ENCODE results near the gene LGALS4. TPM values are rescaled to one million over a fixed set of nuclear protein-coding genes. Genes with fewer than 3 reads are reported as not detected.
"Not testable (repeated sequence)": the region's sequence is repeated elsewhere in the genome, so short reads cannot be mapped to it uniquely, and the experiment has no call there.

Gene LGALS4
- total RNA-seq, 2 experiments from 2014 or later, result 1.0 to 1.1 TPM

DNA sequence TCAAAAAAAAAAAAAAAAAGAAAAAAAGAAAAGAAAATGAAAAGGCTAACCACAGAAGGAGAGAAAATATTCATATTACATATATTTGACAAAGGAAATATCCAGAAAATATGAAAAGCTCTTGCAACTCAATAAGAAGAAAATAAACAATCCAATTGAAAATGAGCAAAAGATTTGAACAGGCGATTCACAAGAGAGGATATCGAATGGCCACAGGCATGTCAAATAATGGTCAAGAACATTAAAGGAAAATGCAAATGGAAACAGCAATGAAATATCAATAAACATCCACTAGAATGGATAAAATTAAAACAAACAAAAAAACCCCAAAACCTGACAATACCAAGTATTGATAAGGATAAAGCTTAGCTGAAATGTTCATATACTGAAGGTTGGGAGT is 47.5 kb downstream of the LGALS4 start:
- H3K9me3 ChIP-seq (ENCODE audit: low read length), result no peaks in the 10 kb centered on the region
- no peaks in the 10 kb centered on the region for H3K79me2 ChIP-seq (ENCODE audit: insufficient read depth, low read depth, low read length)
- no TSS peak for BruUV-seq (replicated peaks)
- H3K4me2 ChIP-seq (ENCODE audit: low read length), result no peak overlapping the region
- no peak for DNase-seq (ENCODE audit: low spot score)
- POLR2A ChIA-PET, result interaction anchor here (0.6 to 0.7 kb wide), 2 partner anchors 30 to 149 kb away, joined by 3 to 4 read pairs; no protein-coding TSS in a partner anchor
- TF ChIP-seq, protein P1, sequence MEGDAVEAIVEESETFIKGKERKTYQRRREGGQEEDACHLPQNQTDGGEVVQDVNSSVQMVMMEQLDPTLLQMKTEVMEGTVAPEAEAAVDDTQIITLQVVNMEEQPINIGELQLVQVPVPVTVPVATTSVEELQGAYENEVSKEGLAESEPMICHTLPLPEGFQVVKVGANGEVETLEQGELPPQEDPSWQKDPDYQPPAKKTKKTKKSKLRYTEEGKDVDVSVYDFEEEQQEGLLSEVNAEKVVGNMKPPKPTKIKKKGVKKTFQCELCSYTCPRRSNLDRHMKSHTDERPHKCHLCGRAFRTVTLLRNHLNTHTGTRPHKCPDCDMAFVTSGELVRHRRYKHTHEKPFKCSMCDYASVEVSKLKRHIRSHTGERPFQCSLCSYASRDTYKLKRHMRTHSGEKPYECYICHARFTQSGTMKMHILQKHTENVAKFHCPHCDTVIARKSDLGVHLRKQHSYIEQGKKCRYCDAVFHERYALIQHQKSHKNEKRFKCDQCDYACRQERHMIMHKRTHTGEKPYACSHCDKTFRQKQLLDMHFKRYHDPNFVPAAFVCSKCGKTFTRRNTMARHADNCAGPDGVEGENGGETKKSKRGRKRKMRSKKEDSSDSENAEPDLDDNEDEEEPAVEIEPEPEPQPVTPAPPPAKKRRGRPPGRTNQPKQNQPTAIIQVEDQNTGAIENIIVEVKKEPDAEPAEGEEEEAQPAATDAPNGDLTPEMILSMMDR (conservative IDR thresholded peaks at IDR 0.05; ENCODE audit: low read length), result no peak
- no peak for TF ChIP-seq EZH2phosphoT487 (IDR thresholded peaks at IDR 0.05; ENCODE audit: borderline replicate concordance, low read depth, low read length)
- no peak overlapping the region for H3K4me3 ChIP-seq (ENCODE audit: low read depth, low read length, poor library complexity, severe bottlenecking)
- no peaks in the 10 kb centered on the region for H3K9me2 ChIP-seq (ENCODE audit: insufficient read depth, low read length)
- no peaks in the 10 kb centered on the region for H4K20me1 ChIP-seq (ENCODE audit: insufficient read depth, low read length)
- intact Hi-C loops (cut with micrococcal nuclease; ENCODE audit: unreplicated experiment), result loop anchor here (5.0 kb wide), 1 partner anchor 122 kb away; no protein-coding TSS in a partner anchor
- no peaks in the 10 kb centered on the region for H3K4me1 ChIP-seq (ENCODE audit: insufficient read depth, low read length, poor library complexity, severe bottlenecking)
- H3K27ac ChIP-seq (ENCODE audit: low read depth, low read length, poor library complexity, severe bottlenecking), result no peak overlapping the region
- CTCF ChIA-PET (ENCODE audit: unreplicated experiment), result no interaction called here
- H3K36me3 ChIP-seq (ENCODE audit: insufficient read depth, low read length), result no peaks in the 10 kb centered on the region
- no peak overlapping the region for H2AFZ ChIP-seq (ENCODE audit: low read length)

DNA sequence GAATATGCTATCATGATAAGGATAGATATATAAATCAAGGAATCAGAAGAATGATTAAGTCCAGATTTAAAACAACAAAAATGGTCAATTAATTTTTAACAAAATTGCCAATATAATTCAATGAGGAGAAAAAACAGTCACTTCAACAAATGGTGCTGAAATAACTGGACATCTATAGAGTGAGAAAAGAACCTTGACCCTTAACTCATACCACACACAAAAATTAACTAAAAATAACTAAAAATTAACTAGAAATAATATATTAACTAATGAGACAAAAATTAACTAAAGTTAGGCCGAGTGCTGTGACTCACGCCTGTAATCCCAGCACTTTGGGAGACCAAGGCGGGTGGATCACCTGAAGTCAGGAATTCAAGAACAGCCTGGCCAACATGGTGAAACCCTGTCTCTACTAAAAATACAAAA is 48.9 kb downstream of the LGALS4 start:
- Histone ChIP-seq H3K9me3 (ENCODE audit: low read length) (no peaks in the 10 kb centered on the region), H3K4me3 (ENCODE audit: low read depth, low read length, poor library complexity, severe bottlenecking) (no peak overlapping the region), H4K20me1 (ENCODE audit: insufficient read depth, low read length) (no peaks in the 10 kb centered on the region), H3K4me1 (ENCODE audit: insufficient read depth, low read length, poor library complexity, severe bottlenecking) (no peaks in the 10 kb centered on the region), H2AFZ (ENCODE audit: low read length) (no peak overlapping the region), H3K27ac (ENCODE audit: low read depth, low read length, poor library complexity, severe bottlenecking) (no peak overlapping the region), H3K36me3 (ENCODE audit: insufficient read depth, low read length) (no peaks in the 10 kb centered on the region), H3K79me2 (ENCODE audit: insufficient read depth, low read depth, low read length) (no peaks in the 10 kb centered on the region), H3K4me2 (ENCODE audit: low read length) (no peak overlapping the region), H3K9me2 (ENCODE audit: insufficient read depth, low read length) (no peaks in the 10 kb centered on the region)
- no TSS peak for BruUV-seq (replicated peaks)
- TF ChIP-seq, protein P1 (conservative IDR thresholded peaks at IDR 0.05; ENCODE audit: low read length), result no peak
- no peak for TF ChIP-seq EZH2phosphoT487 (IDR thresholded peaks at IDR 0.05; ENCODE audit: borderline replicate concordance, low read depth, low read length)
- ChIA-PET CTCF (ENCODE audit: unreplicated experiment) (no interaction called here), POLR2A (interaction anchor here (0.6 kb wide), 1 partner anchor 17 kb away, joined by 3 read pairs; no protein-coding TSS in a partner anchor)
- DNase-seq (ENCODE audit: low spot score), result no peak
- intact Hi-C loops (cut with micrococcal nuclease; ENCODE audit: unreplicated experiment), result no loop called here

DNA sequence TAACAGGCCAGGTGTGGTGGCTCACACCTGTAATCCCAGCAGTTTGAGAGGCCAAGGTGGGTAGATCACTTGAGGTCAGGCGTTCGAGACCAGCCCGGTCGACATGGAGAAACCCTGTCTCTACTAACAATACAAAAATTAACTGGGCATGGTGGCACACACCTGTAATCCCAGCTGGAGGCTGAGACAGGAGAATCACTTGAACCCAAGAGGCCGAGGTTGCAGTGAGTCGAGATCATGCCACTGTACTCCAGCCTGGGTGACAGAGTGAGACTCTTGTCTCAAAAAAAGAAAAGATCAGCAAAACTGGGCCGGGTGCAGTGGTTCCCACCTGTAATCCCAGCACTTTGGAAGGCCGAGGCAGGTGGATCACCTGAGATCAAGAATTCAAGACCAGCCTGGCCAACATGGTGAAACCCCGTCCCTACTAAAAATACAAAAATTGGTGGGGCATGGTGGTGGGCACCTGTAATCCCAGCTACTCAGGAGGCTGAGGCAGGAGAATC is 50.8 kb downstream of the LGALS4 start:
- H3K36me3 ChIP-seq (ENCODE audit: insufficient read depth, low read length); H3K9me3 ChIP-seq (ENCODE audit: low read length); H3K4me2 ChIP-seq (ENCODE audit: low read length); CTCF ChIA-PET (ENCODE audit: unreplicated experiment); H3K27ac ChIP-seq (ENCODE audit: low read depth, low read length, poor library complexity, severe bottlenecking); BruUV-seq (replicated peaks); H3K4me3 ChIP-seq (ENCODE audit: low read depth, low read length, poor library complexity, severe bottlenecking); H3K4me1 ChIP-seq (ENCODE audit: insufficient read depth, low read length, poor library complexity, severe bottlenecking); DNase-seq (ENCODE audit: low spot score); H3K79me2 ChIP-seq (ENCODE audit: insufficient read depth, low read depth, low read length); intact Hi-C loops (cut with micrococcal nuclease; ENCODE audit: unreplicated experiment); H3K9me2 ChIP-seq (ENCODE audit: insufficient read depth, low read length); H4K20me1 ChIP-seq (ENCODE audit: insufficient read depth, low read length); H2AFZ ChIP-seq (ENCODE audit: low read length): not testable (repeated sequence)
- POLR2A ChIA-PET, result interaction anchor here (0.6 to 0.9 kb wide), 4 partner anchors 13 to 155 kb away, joined by 3 to 4 read pairs (median 4); no protein-coding TSS in a partner anchor

DNA sequence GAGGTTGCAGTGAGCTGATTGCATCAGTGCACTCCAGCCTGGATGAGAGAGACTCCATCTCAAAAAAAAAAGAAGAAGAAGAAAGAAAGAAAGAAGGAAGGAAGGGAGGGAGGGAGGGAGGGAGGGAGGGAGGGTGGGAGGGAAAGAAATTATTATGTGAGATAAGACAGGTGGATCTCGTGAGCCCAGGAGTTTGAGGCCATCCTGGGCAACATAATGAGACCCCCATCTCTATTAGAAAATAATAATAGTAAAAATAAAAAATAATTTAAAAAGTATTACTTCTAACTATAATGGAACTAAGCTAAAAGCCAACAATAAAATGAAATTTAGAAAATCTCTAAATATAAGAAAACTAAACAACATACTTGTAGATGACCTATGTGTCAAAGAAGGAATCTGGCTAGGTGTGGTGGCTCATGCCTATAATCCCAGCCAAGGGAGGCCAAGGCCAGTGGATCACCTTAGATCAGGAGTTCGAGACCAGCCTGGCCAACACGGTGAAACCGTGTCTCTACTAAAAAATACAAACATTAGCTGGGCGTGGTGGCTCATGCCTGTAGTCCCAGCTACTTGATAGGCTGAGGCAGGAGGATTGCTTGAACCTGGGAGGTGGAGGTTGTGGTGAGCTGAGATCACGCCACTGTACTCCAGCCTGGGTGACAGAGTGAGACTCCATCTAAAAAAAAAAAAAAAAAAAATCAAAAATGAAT is 51.8 kb downstream of the LGALS4 start:
- H3K36me3 ChIP-seq (ENCODE audit: insufficient read depth, low read length); H3K27ac ChIP-seq (ENCODE audit: low read depth, low read length, poor library complexity, severe bottlenecking); H3K9me2 ChIP-seq (ENCODE audit: insufficient read depth, low read length); H3K4me2 ChIP-seq (ENCODE audit: low read length); H3K9me3 ChIP-seq (ENCODE audit: low read length); H4K20me1 ChIP-seq (ENCODE audit: insufficient read depth, low read length); intact Hi-C loops (cut with micrococcal nuclease; ENCODE audit: unreplicated experiment); H2AFZ ChIP-seq (ENCODE audit: low read length); H3K79me2 ChIP-seq (ENCODE audit: insufficient read depth, low read depth, low read length); DNase-seq (ENCODE audit: low spot score); H3K4me1 ChIP-seq (ENCODE audit: insufficient read depth, low read length, poor library complexity, severe bottlenecking); H3K4me3 ChIP-seq (ENCODE audit: low read depth, low read length, poor library complexity, severe bottlenecking); BruUV-seq (replicated peaks); CTCF ChIA-PET (ENCODE audit: unreplicated experiment): not testable (repeated sequence)
- POLR2A ChIA-PET, result interaction anchor here (0.7 to 0.9 kb wide), 3 partner anchors 52 to 156 kb away, joined by 3 to 4 read pairs (median 4); no protein-coding TSS in a partner anchor
